ENCODE measurements around the gene TNFRSF25. TPM values are rescaled to one million over a fixed set of nuclear protein-coding genes. Genes with fewer than 3 reads are reported as not detected.

The TNFRSF25 gene
- total RNA-seq, 4 donors from 2014 or later = 1.0 to 4.2 (median 2.7) TPM

DNA sequence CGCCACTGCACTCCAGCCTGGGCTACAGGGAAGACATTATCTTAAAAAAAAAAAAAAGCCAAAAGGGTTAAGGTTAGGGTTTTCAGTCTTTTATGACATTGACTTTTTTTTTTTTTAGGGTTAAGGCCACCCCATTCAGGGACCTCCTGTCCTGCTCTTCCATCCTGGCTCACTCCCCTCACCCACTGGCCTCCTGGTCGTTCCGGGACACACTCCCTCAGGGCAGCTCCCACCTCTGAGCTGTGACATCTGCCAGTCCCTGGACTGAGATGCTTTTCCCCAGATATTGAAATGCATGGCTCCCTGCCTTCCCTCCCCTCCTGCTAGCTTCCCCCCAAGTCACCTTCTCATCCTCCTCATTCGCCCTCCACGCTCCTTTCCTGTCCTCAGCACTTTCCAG is 15.8 kb upstream of the TNFRSF25 start:
- no peak overlapping the region for H3K27ac ChIP-seq
- peaks cover 0 to 7% of the 10 kb centered on the region in 2 donors for H3K4me1 ChIP-seq
- intact Hi-C loops (cut with DNase I; ENCODE audit: low total_unique reads) (no loop called here), in situ Hi-C loops (cut with MboI; ENCODE audit: low sequenced_read_pairs in 4 of 4) (loop anchor here (10.0 to 25.0 kb wide), 2 partner anchors 155 to 163 kb away; no protein-coding TSS in a partner anchor)
- no peaks in the 10 kb centered on the region for H3K36me3 ChIP-seq
- H3K27me3 ChIP-seq = peaks cover 9 to 18% (median 9%) of the 10 kb centered on the region in 3 donors
- DNase-seq (no peak), ATAC-seq (no peak)
- H3K9me3 ChIP-seq = no peaks in the 10 kb centered on the region
- no peak overlapping the region for H3K4me3 ChIP-seq
- no peak for TF ChIP-seq POLR2A (IDR thresholded peaks at IDR 0.05)
- TF ChIP-seq, protein P1, sequence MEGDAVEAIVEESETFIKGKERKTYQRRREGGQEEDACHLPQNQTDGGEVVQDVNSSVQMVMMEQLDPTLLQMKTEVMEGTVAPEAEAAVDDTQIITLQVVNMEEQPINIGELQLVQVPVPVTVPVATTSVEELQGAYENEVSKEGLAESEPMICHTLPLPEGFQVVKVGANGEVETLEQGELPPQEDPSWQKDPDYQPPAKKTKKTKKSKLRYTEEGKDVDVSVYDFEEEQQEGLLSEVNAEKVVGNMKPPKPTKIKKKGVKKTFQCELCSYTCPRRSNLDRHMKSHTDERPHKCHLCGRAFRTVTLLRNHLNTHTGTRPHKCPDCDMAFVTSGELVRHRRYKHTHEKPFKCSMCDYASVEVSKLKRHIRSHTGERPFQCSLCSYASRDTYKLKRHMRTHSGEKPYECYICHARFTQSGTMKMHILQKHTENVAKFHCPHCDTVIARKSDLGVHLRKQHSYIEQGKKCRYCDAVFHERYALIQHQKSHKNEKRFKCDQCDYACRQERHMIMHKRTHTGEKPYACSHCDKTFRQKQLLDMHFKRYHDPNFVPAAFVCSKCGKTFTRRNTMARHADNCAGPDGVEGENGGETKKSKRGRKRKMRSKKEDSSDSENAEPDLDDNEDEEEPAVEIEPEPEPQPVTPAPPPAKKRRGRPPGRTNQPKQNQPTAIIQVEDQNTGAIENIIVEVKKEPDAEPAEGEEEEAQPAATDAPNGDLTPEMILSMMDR (IDR thresholded peaks at IDR 0.05 in 4 of 5, conservative IDR thresholded peaks at IDR 0.05 in 1 of 5) = no peak

DNA sequence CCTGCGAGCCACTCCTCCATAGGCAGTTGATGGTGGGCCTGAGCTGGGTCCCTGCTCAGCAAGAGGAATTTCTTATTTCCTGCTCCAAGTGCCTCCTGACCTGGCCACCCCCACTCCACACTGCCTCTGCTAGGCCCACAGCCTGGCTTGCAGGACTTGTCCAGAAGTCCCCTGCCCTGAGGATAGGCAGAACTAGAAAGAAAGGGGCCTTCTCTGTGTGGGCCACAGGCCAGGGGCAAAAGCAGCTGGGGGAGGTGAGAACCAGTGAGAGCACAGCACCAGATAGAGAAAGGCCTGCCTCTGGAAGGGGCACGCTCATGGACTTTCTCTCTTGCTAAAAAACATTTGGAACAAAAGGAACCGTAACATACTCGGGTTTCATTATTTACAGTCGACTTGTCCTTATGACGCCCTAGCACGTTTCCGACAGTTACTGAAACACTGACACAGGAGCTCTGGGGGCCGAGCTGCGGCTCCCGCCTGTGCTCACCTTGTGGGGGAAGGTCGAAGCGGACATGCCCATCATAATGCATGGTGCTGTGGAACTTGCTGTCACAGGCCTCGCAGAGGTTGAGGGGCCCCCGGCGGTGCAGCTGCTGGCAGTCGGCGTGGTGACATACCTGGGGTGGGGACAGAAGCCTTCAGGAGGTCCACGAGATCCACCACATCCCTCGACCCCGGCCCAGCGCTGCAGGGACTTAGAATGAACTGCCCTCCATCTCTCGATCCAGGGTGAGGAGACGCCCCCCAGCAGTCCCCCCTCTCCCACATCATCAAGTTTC is 11.3 kb upstream of the TNFRSF25 start:
- intact Hi-C loops (cut with DNase I; ENCODE audit: low total_unique reads) (no loop called here), in situ Hi-C loops (cut with MboI; ENCODE audit: low sequenced_read_pairs in 4 of 4) (loop anchor here in 1 of 4 donors (25.0 kb wide), 1 partner anchor 160 kb away; no protein-coding TSS in a partner anchor)
- no peak for ATAC-seq
- Histone ChIP-seq H3K36me3 (no peaks in the 10 kb centered on the region), H3K9me3 (no peaks in the 10 kb centered on the region), H3K4me3 (no peak overlapping the region), H3K27ac (no peak overlapping the region), H3K27me3 (no peaks in the 10 kb centered on the region), H3K4me1 (no peaks in the 10 kb centered on the region)
- no peak for DNase-seq
- no peak for TF ChIP-seq POLR2A (IDR thresholded peaks at IDR 0.05)
- TF ChIP-seq, protein P1 (IDR thresholded peaks at IDR 0.05 in 4 of 5, conservative IDR thresholded peaks at IDR 0.05 in 1 of 5) = no peak

DNA sequence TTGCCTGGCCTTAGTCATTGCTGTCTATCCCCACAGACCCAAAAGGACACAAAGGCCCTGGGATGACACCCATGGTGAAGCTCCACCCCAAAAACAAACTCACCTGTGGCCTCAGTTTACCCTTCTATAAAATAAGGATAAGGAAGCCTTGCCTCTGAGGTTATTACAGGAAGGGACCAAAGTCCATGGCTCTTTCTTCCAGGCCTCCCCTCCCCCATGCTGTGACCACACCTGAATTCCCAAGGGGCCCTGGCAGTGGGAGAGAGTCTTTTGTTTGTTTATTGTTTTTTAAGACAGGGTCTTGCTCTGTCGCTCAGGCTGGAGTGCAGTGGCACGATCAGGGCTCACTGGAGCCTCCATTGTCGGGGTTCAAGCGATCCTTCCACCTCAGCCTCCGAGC is 10.5 kb upstream of the TNFRSF25 start:
- Histone ChIP-seq H3K27ac (no peak overlapping the region), H3K9me3 (no peaks in the 10 kb centered on the region), H3K4me1 (no peaks in the 10 kb centered on the region), H3K27me3 (no peaks in the 10 kb centered on the region), H3K36me3 (no peaks in the 10 kb centered on the region), H3K4me3 (no peak overlapping the region)
- no peak for TF ChIP-seq POLR2A (IDR thresholded peaks at IDR 0.05)
- TF ChIP-seq, protein P1 (IDR thresholded peaks at IDR 0.05 in 4 of 5, conservative IDR thresholded peaks at IDR 0.05 in 1 of 5) = no peak
- intact Hi-C loops (cut with DNase I; ENCODE audit: low total_unique reads) (no loop called here), in situ Hi-C loops (cut with MboI; ENCODE audit: low sequenced_read_pairs in 4 of 4) (loop anchor here in 1 of 4 donors (25.0 kb wide), 1 partner anchor 161 kb away; no protein-coding TSS in a partner anchor)
- DNase-seq (no peak), ATAC-seq (no peak)

DNA sequence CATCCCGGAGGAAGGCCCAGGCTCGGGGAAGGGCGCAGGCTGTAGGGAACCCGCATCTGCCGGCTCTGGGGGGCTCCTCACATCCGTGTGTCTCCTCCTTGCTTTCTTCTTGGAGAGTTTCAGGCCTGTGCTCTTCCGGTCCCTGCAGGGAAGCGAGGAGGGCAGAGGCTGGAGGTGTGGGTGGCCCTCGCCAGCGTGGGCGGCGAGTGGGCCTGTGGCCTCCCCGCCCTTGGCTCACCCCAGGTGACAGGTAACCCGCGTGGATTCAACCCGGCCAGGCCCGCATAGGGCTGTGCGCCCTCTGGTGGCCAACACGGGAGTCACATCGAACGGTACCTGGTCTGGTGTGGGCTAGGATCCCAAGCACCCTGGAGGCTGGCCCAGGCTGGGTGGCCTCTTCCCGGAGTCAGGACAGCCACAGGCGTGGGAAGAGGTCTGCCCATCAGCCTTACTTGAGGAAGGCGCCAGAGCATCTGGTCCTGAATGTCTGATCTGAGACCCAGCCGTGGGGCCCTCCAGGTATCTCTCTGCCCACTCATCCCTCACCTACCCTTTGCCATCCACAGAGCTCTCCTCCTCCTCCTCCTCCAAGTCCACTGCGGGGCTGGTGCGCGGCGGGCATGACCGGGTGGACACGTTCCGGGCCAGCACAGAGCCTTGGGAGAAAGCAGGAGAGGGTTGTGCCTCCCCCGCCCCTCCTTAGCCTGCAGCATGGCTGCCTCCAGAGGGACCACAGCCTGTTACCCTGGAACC is 9.6 kb upstream of the TNFRSF25 start:
- Histone ChIP-seq H3K4me3 (no peak overlapping the region), H3K4me1 (no peaks in the 10 kb centered on the region), H3K27ac (no peak overlapping the region), H3K27me3 (no peaks in the 10 kb centered on the region), H3K9me3 (no peaks in the 10 kb centered on the region), H3K36me3 (no peaks in the 10 kb centered on the region)
- ATAC-seq (peak; percentile 50 to 81), DNase-seq (peak in 1 of 2 donors; percentile 30)
- TF ChIP-seq, protein P1 (IDR thresholded peaks at IDR 0.05 in 4 of 5, conservative IDR thresholded peaks at IDR 0.05 in 1 of 5) = peak; percentile 56 to 93 (median 80)
- no peak for TF ChIP-seq POLR2A (IDR thresholded peaks at IDR 0.05)
- intact Hi-C loops (cut with DNase I; ENCODE audit: low total_unique reads) (no loop called here), in situ Hi-C loops (cut with MboI; ENCODE audit: low sequenced_read_pairs in 4 of 4) (loop anchor here in 1 of 4 donors (25.0 kb wide), 1 partner anchor 162 kb away; no protein-coding TSS in a partner anchor)

Data from gastrocnemius medialis (tissue), 4 donors.